ENCODE measurements around the gene COLEC11. TPM values are rescaled to one million over a fixed set of nuclear protein-coding genes. Genes with fewer than 3 reads are reported as not detected.

COLEC11 gene
- total and polyA plus RNA-seq, 9 of the 15 experiments (the other 6 are each of a cell fraction or from before 2014, with no cell fraction given) = 0.32 to 4.3 (median 1.8) TPM

- TF ChIP-seq MNT (conservative IDR thresholded peaks at IDR 0.05) (no peak), ZEB2 (IDR thresholded peaks at IDR 0.05) (no peak), RCOR1 (IDR thresholded peaks at IDR 0.05; ENCODE audit: borderline replicate concordance in 1 of 2, low read depth in 2 of 2, low read length in 2 of 2) (peak; percentile 43 to 92; a peak in 3 of 4 replicates), TAL1 (IDR thresholded peaks at IDR 0.05) (peak; percentile 72), DPF2 (IDR thresholded peaks at IDR 0.05) (peak; percentile 72; the same call in 1 of the 2 replicates), HMG20A (CRISPR knock-in tag; conservative IDR thresholded peaks at IDR 0.05) (no peak), HSF4 (CRISPR knock-in tag; IDR thresholded peaks at IDR 0.05; ENCODE audit: borderline replicate concordance) (no peak), BDP1 (IDR thresholded peaks at IDR 0.05; ENCODE audit: insufficient read depth, insufficient read length) (no peak), MCM3 (IDR thresholded peaks at IDR 0.05) (no peak)
- TF ChIP-seq, protein P1, sequence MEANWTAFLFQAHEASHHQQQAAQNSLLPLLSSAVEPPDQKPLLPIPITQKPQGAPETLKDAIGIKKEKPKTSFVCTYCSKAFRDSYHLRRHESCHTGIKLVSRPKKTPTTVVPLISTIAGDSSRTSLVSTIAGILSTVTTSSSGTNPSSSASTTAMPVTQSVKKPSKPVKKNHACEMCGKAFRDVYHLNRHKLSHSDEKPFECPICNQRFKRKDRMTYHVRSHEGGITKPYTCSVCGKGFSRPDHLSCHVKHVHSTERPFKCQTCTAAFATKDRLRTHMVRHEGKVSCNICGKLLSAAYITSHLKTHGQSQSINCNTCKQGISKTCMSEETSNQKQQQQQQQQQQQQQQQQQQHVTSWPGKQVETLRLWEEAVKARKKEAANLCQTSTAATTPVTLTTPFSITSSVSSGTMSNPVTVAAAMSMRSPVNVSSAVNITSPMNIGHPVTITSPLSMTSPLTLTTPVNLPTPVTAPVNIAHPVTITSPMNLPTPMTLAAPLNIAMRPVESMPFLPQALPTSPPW (CRISPR knock-in tag; IDR thresholded peaks at IDR 0.05) = peak; percentile 59
- TF ChIP-seq, protein P2, sequence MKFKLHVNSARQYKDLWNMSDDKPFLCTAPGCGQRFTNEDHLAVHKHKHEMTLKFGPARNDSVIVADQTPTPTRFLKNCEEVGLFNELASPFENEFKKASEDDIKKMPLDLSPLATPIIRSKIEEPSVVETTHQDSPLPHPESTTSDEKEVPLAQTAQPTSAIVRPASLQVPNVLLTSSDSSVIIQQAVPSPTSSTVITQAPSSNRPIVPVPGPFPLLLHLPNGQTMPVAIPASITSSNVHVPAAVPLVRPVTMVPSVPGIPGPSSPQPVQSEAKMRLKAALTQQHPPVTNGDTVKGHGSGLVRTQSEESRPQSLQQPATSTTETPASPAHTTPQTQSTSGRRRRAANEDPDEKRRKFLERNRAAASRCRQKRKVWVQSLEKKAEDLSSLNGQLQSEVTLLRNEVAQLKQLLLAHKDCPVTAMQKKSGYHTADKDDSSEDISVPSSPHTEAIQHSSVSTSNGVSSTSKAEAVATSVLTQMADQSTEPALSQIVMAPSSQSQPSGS (CRISPR knock-in tag; IDR thresholded peaks at IDR 0.05) = no peak
Observed at GRCh38 chr2:3563521-3563976, 31.4 kb upstream of the COLEC11 start (continued).
